Ascending aorta (tissue), 2 donors: Measurements from ENCODE around the gene PEAK1. TPM values are rescaled to one million over a fixed set of nuclear protein-coding genes. Genes with fewer than 3 reads are reported as not detected.

ENCODE experiments used
- DNase-seq, 2 donors: peaks; one replicate each; pipeline ENCODE4 v3.0.0-alpha.2; 2019; ENCODE audit warnings: low spot score in 2 of 2
- H3K27ac ChIP-seq, 2 donors: fragments of 200-600 bp; sonication (generic); one replicate each; pipeline ENCODE4 v1.5.1; 2016 to 2017; ENCODE audit warnings: mild to moderate bottlenecking in 1 of 2
- H3K27me3 ChIP-seq: fragments of 200-600 bp; sonication (generic); one replicate; pipeline ENCODE4 v1.5.1; 2017
- H3K36me3 ChIP-seq, 2 donors: fragments of 200-600 bp; sonication (generic); one replicate each; pipeline ENCODE4 v1.5.1; 2016
- H3K4me1 ChIP-seq, 2 donors: fragments of 200-600 bp; sonication (generic); one replicate each; pipeline ENCODE4 v1.5.1; 2016 to 2017; ENCODE audit warnings: mild to moderate bottlenecking in 1 of 2
- H3K4me3 ChIP-seq, 2 donors: fragments of 200-600 bp; sonication (generic); one replicate each; pipeline ENCODE4 v1.5.1; 2016 to 2017; ENCODE audit warnings: mild to moderate bottlenecking in 1 of 2
- H3K9me3 ChIP-seq, 2 donors: fragments of 200-600 bp; sonication (generic); one replicate each; pipeline ENCODE4 v1.5.1; 2016
- CTCF ChIP-seq, 3 experiments: fragments of 200-600 bp in 2 of 3; fragments of 450-650 bp in 1 of 3; sonication (generic) in 2 of 3; IDR thresholded peaks; one replicate each; pipeline ENCODE4 v1.5.1; 2016 to 2019; ENCODE audit warnings: antibody characterized with exemption in 3 of 3, mild to moderate bottlenecking in 1 of 3, moderate library complexity in 1 of 3
- intact Hi-C: fragments of 100-400 bp; cut with DNase I; formaldehyde crosslinking; loops from one replicate; pipeline ENCODE4 v1.15.1; 2023
- total RNA-seq: library from RNA; depleted of rRNA; stranded (reverse); fragments of >200 nt; gene quantifications from one replicate; pipeline ENCODE4 v1.1.0, GENCODE V29; 2016

Gene PEAK1
- total RNA-seq, 1 donor from 2014 or later = 53.7 TPM

DNA sequence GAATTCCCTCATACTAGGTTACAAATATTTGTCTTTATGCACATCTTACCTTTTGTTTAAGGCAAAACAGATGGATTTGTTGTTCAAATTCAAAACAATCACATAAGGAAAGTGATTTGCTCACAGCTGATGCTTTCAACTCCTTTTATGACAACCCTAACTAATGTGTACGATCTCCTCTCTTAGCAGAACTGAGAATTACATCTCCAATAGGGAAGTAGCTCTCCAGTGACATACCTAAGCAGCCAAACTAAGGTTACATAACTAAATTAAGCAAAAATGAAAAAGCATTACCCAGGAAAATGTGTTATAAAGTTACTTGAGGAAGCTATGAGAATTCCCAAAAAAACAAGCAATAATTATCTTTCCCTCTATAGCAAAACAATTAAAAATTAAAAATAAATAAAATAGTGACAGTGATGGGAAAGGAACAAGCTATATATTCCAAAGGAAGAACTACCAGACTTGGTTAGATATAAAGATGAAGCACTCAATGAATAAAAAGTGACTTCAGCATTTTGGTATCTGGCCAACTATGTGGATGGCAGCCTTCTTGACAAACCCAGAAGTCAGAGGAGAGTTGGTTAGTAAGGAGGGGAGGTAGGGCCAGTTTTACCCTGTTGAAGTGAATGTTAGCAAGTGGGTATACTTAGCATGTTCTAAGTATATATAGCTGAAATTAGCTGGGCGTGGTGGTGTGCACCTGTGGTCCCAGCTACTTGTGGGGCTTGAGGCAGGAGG, 32.4 kb downstream of the PEAK1 start:
- H3K4me1 ChIP-seq = peaks cover 0 to 5% of the 10 kb centered on the region in 2 donors
- H3K27me3 ChIP-seq = no peaks in the 10 kb centered on the region
- no peaks in the 10 kb centered on the region for H3K9me3 ChIP-seq
- TF ChIP-seq CTCF (IDR thresholded peaks at IDR 0.05) = no peak
- H3K4me3 ChIP-seq = no peak overlapping the region
- H3K36me3 ChIP-seq = no peaks in the 10 kb centered on the region
- no peak overlapping the region for H3K27ac ChIP-seq
- intact Hi-C loops = no loop called here
- DNase-seq = no peak

GRCh38 chr15:77386626-77387025, 33.3 kb downstream of the PEAK1 start:
- peaks cover 0 to 5% of the 10 kb centered on the region in 2 donors for H3K4me1 ChIP-seq
- intact Hi-C loops = no loop called here
- no peaks in the 10 kb centered on the region for H3K36me3 ChIP-seq
- no peaks in the 10 kb centered on the region for H3K9me3 ChIP-seq
- H3K4me3 ChIP-seq = no peak overlapping the region
- H3K27me3 ChIP-seq = no peaks in the 10 kb centered on the region
- DNase-seq = no peak
- no peak overlapping the region for H3K27ac ChIP-seq
- TF ChIP-seq CTCF (IDR thresholded peaks at IDR 0.05) = no peak

DNA sequence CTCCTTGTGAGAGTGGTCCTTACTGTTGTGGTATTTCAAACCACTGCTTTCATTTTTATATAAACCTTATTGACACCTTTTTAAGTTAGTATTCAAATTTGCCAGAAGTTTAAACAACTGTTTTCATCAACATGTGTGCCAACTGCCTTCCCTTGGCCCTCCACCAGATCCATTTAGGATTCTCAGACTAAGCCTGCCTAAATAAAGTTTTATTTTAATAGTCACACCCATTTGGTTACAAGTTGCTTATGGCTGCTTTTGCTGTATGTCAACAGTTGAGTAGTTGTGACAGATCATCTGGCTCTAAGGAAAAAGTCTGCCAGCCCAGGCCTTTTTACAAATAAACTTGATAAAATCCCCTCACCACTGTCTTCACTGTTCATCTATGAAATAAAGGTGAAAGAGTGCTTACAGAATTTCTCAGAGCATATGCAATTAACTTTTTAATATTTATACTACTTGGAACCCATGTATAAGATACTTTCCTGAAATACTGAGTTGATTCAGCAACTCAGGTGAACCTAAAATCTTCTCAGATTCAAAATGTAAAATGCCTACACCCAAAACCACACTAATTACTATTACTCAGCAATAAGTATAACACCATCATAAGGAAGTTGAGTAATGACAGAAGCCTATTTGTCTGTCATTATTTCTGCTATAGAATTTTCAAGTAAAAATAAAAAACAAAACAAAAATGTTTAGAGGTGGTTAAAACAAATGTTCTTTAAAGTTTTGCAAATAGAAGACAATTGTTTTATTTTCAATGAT, 35.1 kb downstream of the PEAK1 start:
- Histone ChIP-seq H3K4me3 (no peak overlapping the region), H3K27ac (no peak overlapping the region), H3K27me3 (no peaks in the 10 kb centered on the region), H3K4me1 (peaks cover 0 to 5% of the 10 kb centered on the region in 2 donors), H3K9me3 (no peaks in the 10 kb centered on the region), H3K36me3 (no peaks in the 10 kb centered on the region)
- TF ChIP-seq CTCF (IDR thresholded peaks at IDR 0.05) = no peak
- DNase-seq = no peak
- intact Hi-C loops = no loop called here

GRCh38 chr15:77384086-77384485, 35.8 kb downstream of the PEAK1 start:
- Histone ChIP-seq H3K4me1 (peaks cover 0 to 5% of the 10 kb centered on the region in 2 donors), H3K36me3 (no peaks in the 10 kb centered on the region), H3K27me3 (no peaks in the 10 kb centered on the region), H3K4me3 (no peak overlapping the region), H3K9me3 (no peaks in the 10 kb centered on the region), H3K27ac (no peak overlapping the region)
- TF ChIP-seq CTCF (IDR thresholded peaks at IDR 0.05) = no peak
- DNase-seq = no peak
- intact Hi-C loops = no loop called here

- H3K27ac ChIP-seq = no peak overlapping the region
These were observed 39.9 kb downstream of the PEAK1 start for GRCh38 chr15:77380033-77380432.

More at GRCh38 chr15:77380033-77380432, 39.9 kb downstream of the PEAK1 start:
- no peak for DNase-seq
- TF ChIP-seq CTCF (IDR thresholded peaks at IDR 0.05) = no peak
- Histone ChIP-seq H3K9me3 (no peaks in the 10 kb centered on the region), H3K4me3 (no peak overlapping the region), H3K27me3 (no peaks in the 10 kb centered on the region), H3K4me1 (peaks cover 0 to 5% of the 10 kb centered on the region in 2 donors), H3K36me3 (no peaks in the 10 kb centered on the region)
- intact Hi-C loops = no loop called here
